ENCODE measurements around the gene PTH2.
"Not testable (repeated sequence)": the region's sequence is repeated elsewhere in the genome, so short reads cannot be mapped to it uniquely, and the experiment has no call there.

PTH2 gene

GRCh38 chr19:49447485-49448431, 24.5 kb upstream of the PTH2 start:
- peak in 1 of 2 experiments; percentile 30 for DNase-seq

GRCh38 chr19:49445997-49446396, 22.8 kb upstream of the PTH2 start:
- DNase-seq, result no peak

DNA sequence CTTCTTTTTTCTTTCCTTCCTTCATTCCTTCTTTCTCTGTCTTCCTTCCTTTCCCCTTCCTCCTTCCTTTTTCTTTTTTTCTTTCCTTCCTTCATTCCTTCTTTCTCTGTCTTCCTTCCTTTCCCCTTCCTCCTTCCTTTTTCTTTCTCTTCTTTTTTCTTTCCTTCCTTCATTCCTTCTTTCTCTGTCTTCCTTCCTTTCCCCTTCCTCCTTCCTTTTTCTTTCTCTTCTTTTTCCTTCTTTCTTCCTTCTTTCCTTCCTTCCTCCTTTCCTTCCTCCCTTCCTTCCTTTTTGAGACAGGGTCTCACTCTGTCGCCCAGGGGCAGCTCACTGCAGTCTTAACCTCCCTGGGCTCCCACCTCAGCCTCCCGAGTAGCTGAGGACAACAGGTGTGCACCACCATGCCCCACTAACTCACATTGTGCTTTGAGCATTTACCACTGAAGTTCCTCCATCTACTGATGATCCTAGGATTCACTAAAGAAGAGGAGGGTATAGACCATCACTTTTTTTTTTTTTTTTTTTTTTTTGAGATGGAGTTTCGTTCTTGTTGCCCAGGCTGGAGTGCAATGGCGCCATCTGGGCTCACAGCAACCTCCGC, 21.0 kb upstream of the PTH2 start:
- not testable (repeated sequence) for DNase-seq

DNA sequence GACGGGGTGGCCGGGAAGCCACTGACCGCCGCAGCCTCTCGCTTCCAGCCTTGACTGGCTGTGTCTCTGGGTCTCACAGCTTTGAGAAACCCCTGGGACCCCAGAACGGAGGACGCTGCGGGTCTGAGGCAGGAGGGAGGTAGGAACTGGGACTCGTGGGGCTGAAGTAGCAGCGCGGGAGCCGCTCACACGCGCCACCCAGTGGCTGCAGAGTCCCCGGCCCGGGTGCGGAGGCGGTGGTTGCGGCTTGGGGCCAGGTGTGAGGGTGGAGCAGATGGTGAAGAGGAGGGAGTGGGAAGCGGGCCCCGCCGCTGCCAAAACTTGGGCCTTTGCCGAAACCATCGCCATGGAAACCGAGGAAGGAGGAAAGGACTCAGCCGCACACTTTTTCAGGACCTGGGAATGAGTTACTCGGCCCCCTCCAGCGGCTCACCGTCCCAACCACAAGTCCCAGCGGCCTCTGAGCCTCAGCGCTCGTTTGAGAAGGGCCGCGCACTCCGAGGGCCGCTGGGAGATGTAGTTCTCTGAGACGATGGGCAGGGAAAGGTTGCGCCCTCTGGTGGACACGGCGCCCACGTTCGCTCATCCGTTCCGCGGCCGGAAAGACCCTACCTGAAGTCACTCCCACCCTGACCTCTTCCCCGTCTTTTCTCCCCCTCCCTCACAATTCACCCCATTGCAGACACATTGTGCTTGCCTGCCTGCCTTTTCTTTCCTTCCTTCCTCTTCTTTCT, 20.3 kb upstream of the PTH2 start:
- peak; percentile 97 to 99 for DNase-seq

GRCh38 chr19:49442771-49443365, 19.6 kb upstream of the PTH2 start:
- DNase-seq, result peak; percentile 90 to 92

- DNase-seq, result peak; percentile 78 to 79
Observed at GRCh38 chr19:49442354-49442753, 19.1 kb upstream of the PTH2 start.

GRCh38 chr19:49441960-49442350, 18.7 kb upstream of the PTH2 start:
- DNase-seq, result peak in 1 of 2 experiments; percentile 48

GRCh38 chr19:49441210-49441959, 18.1 kb upstream of the PTH2 start, which contains the start of gene SLC17A7:
TSS of gene SLC17A7 (minus strand) at chr19:49441527. CDS start at chr19:49441379, 148 bp downstream.
- DNase-seq, result peak; percentile 75 to 86

DNA sequence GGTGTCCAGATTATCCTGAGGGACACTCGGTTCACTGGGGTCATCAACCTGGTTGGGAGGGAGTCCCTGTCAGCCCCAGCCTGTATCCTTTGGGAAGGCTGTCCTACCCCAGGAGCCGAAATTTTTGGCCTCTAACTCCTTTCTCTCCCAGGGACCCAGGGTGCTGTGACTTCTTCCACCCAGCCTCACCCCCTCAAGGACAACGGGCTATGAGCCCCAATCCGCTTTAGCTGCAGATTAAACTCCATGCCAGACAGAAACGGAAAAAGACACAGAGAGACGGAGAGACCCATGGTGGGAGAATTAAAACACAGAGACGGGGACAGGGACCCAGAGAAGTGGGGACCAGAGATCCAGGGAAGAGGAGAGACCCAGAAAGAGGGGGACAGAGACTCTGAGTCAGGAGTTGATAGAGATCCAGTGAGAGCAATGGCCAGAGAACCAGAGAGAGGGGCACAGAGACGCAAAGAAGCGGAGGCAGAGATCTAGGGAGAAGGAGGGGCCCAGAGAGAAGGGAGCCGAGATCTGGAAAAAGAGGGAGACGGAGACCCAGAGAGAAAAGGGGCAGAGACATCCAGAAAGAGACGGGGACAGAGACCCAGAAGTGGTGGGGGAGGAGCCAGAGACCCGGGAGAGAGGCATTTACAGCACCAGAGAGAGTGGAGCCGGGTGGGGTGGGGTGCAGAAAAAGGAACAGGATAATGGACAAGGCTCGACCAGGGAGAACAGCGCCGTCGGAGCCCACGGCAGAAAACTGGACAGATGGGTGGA, 17.4 kb upstream of the PTH2 start:
- peak in 1 of 2 experiments; percentile 48 for DNase-seq

DNA sequence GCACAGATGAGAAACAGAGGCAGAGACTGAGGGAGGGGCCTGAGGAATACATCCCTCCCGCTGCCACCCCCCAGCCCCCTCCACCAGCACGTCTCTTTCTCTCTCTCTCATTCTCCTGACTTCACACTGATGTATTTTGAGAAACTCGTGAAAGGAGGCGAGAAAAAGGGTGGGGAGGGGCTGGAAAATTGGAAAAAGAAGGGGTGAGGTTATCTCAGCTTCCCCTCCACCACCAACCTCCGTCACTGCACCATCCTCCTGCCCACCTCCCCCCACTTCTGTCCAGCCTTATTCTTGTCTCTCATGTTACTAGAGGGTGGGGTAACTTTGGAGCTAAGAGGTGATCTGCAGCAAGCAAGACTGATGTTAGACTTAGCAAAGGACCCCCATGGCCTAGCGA, 16.6 kb upstream of the PTH2 start:
- no peak for DNase-seq

DNA sequence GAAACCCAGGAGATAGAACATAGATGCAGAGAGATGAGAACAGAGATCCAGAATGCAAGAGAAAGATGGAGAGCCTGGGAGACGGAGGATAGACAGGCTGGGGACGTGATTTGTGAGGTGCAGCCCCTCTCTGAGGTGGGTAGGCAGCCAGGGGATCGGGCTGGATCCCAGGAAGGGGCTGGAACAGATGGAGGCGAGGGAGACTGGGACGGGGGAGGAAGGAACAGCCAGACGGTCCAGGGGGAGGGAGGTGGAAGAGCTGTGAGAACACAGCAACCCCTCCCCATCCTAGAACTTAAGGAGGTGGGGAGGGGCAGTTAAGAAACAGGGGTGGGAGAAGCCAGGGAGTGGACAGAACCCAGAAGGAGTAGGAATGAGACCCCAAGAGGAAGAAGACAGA, 15.0 kb upstream of the PTH2 start:
- DNase-seq, result peak; percentile 89 to 93

- peak; percentile 99 for DNase-seq
Observed at GRCh38 chr19:49437231-49437630, 14.0 kb upstream of the PTH2 start.

DNA sequence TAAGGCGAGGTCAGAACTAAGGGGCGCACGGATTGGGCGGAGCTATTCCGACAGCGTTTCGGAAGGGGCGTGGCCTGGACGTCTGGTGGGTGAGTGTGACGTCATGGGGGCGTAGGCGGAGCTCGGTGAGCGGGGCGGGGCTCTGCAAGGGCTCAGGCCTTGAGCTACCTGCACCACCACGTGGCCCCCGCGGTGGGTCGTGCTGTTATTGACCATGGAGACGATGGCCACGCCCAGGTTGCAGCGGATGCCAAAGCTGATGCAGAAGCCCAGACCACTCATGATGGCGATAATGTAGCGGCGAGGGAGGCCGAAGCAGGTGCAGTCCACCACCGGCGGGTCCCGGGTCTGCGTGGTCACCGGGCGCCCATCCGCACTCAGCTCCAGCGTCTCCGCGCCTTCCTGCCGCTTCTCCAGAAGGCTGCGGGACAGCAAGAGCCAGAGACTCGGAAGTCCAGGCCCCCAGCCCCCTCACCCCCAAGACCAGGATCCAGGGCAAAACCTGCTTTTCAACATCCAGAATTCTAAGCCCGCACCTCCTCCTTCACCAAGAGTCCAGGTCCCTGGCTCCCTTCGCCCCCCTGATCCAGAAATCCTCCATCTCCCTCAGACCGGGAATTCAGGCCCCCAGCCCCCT, 13.3 kb upstream of the PTH2 start:
- DNase-seq, result no peak

DNA sequence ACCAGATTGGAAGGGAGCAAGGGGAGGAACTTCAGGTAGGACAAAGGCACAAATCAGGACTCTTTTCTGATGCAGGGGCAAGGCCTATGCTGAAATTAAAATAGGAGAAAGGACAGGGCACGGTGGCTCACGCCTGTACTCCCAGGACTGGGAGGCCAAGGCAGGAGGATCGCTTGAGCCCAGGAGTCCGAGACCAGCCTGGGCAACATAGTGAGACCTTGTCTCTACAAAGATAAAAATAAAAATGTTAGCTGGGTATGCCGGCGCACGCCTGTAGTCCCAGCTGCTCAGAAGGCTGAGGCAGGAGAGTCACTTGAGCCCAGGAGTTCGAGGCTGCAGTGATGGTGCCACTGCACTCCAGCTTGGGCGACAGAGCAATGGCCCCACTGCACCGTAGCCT, 12.4 kb upstream of the PTH2 start:
- DNase-seq, result no peak

- DNase-seq, result no peak
Observed at GRCh38 chr19:49434907-49435583, 11.8 kb upstream of the PTH2 start.

- no peak for DNase-seq
Observed at GRCh38 chr19:49433240-49433901, 10.1 kb upstream of the PTH2 start.

- DNase-seq, result no peak
Observed at GRCh38 chr19:49432141-49433073, 9.2 kb upstream of the PTH2 start.

DNA sequence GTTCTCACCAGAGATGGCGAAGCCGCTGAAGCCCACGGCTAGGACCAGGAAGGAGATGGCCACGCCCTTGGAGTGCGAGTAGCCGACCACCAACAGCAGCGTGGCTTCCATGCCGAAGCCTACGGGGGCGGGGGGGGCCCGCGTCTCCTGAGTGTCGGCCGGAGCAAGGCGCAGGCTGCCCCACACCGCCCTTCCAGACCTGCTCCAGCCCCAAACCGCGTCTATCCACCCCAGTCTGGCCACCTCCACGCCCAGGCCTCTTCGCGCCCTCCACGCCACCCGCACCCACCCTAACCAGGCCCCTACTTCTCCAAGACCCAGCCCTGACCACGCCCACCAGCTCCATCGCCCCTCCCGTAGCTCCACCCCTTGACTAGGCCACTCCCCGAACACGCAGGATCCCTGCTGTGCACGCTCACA, 8.1 kb upstream of the PTH2 start:
- no peak for DNase-seq

Measured in NCI-H524 (cell line).